ENCODE results near the gene SERTM1.

Gene SERTM1

DNA sequence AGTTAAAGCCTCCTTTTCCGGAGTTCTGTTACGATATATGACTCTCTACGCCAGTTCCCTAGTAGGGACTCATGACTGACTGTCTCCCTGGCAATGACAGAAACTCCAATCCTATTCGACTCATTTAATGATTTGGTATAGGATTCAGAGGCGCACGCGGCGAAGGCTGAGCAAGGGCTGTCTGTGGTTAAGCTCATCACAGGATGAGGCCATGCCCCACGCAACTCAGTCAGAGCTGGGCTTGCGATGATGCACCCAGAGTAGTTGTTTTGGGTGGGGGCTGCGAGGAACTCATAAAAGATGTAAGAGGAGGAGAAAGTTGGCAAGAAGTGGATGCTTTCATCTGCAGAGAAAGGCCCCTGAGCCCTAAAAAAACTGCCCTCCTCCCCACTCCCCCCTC is 468 bp upstream of the SERTM1 start:
- no peak overlapping the region for H3K9ac ChIP-seq (ENCODE audit: low read length)
- H2AFZ ChIP-seq (ENCODE audit: low read depth, low read length, severe bottlenecking): no peak overlapping the region
- no peaks in the 10 kb centered on the region for H3K9me2 ChIP-seq (replicated peaks; ENCODE audit: insufficient read depth, low read length)
- H3K27me3 ChIP-seq (ENCODE audit: low read length): no peaks in the 10 kb centered on the region
- no peaks in the 10 kb centered on the region; the same call in 1 of the 2 replicates for H3K9me3 ChIP-seq (ENCODE audit: insufficient read depth, low read length)
- H3F3A ChIP-seq (ENCODE audit: insufficient read depth): no peaks in the 10 kb centered on the region
- H4K20me1 ChIP-seq (ENCODE audit: low read depth, low read length): no peaks in the 10 kb centered on the region
- no peaks in the 10 kb centered on the region for H3K79me2 ChIP-seq (ENCODE audit: insufficient read depth, low read length)
- no peak overlapping the region for H3K27ac ChIP-seq (ENCODE audit: low read depth, low read length)
- TF ChIP-seq EZH2phosphoT487 (conservative IDR thresholded peaks at IDR 0.05; ENCODE audit: low read length): no peak
- TF ChIP-seq, protein P1, sequence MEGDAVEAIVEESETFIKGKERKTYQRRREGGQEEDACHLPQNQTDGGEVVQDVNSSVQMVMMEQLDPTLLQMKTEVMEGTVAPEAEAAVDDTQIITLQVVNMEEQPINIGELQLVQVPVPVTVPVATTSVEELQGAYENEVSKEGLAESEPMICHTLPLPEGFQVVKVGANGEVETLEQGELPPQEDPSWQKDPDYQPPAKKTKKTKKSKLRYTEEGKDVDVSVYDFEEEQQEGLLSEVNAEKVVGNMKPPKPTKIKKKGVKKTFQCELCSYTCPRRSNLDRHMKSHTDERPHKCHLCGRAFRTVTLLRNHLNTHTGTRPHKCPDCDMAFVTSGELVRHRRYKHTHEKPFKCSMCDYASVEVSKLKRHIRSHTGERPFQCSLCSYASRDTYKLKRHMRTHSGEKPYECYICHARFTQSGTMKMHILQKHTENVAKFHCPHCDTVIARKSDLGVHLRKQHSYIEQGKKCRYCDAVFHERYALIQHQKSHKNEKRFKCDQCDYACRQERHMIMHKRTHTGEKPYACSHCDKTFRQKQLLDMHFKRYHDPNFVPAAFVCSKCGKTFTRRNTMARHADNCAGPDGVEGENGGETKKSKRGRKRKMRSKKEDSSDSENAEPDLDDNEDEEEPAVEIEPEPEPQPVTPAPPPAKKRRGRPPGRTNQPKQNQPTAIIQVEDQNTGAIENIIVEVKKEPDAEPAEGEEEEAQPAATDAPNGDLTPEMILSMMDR (IDR thresholded peaks at IDR 0.05; ENCODE audit: insufficient read depth, low read length, poor library complexity, severe bottlenecking): no peak
- no peak overlapping the region for H3K4me2 ChIP-seq (ENCODE audit: low read depth, low read length, poor library complexity, severe bottlenecking)
- H3K4me3 ChIP-seq (ENCODE audit: insufficient read depth, low read length, poor library complexity, severe bottlenecking): no peak overlapping the region
- H3K36me3 ChIP-seq (ENCODE audit: low read length): no peaks in the 10 kb centered on the region

DNA sequence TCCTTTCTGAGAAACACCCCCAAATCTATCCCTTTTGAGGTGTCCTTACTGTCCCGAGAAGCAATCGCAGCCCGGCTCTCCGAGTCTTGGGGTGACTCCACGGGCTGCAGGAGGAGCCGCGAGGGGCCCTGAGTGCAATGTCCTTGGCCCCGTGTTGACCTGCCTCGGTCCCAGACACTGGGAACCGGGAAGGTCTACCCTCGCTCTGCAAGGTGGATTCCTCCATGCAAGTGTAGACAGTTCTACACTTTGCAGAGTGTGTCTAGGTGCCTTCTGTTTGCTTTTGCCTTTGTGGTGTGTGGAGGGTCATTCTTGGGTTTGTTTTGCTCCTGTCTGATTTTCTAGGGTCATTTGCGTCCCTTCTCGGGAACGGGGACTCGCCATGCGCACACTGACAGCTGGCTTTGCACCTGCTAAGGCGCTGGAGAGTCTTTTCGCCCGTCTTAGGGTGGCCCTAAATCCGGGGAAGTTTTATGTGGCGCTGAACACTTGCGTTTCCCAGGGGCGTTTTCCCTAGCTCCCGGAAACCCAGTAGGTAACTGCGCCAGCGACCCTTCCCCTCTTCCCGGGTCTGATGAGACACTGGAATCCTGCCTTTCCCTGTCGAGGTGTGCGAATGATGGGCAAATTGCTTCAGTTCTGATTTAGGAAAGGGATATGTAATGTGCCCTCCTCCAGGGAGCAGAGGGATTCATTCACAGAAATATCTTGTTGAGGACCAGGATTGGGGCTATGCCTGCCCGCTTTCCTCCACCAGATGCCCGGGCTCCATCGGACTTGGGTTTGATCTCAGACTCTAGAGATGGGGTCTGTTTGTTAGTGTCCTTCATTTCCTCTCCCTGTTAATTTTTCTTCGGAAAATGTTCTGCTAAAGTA is 755 bp downstream of the SERTM1 start:
- Histone ChIP-seq H3K36me3 (ENCODE audit: low read length) (no peaks in the 10 kb centered on the region), H3F3A (ENCODE audit: insufficient read depth) (no peaks in the 10 kb centered on the region), H3K79me2 (ENCODE audit: insufficient read depth, low read length) (no peaks in the 10 kb centered on the region), H3K9me3 (ENCODE audit: insufficient read depth, low read length) (no peaks in the 10 kb centered on the region; the same call in 1 of the 2 replicates), H3K4me2 (ENCODE audit: low read depth, low read length, poor library complexity, severe bottlenecking) (no peak overlapping the region), H3K9ac (ENCODE audit: low read length) (no peak overlapping the region), H4K20me1 (ENCODE audit: low read depth, low read length) (no peaks in the 10 kb centered on the region), H2AFZ (ENCODE audit: low read depth, low read length, severe bottlenecking) (no peak overlapping the region), H3K4me3 (ENCODE audit: insufficient read depth, low read length, poor library complexity, severe bottlenecking) (no peak overlapping the region), H3K9me2 (replicated peaks; ENCODE audit: insufficient read depth, low read length) (no peaks in the 10 kb centered on the region), H3K27me3 (ENCODE audit: low read length) (no peaks in the 10 kb centered on the region), H3K27ac (ENCODE audit: low read depth, low read length) (no peak overlapping the region)
- TF ChIP-seq, protein P1 (IDR thresholded peaks at IDR 0.05; ENCODE audit: insufficient read depth, low read length, poor library complexity, severe bottlenecking): no peak
- no peak for TF ChIP-seq EZH2phosphoT487 (conservative IDR thresholded peaks at IDR 0.05; ENCODE audit: low read length)

DNA sequence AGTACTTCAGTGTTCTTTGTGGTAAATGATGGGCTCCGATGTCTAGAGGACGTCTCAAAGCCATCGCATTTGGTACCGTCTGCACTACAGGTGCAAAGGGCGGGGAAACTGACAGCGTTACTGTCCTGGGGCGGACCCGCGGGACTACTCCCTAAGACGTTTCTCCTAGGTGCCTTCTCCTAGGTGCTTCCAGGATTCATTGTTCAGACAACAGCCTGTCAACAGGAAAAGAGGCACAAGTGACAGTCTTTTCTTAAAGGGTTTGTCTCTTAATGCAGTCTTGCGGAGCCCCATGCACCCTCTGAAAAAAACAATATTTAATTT is 1.4 kb downstream of the SERTM1 start:
- H3K79me2 ChIP-seq (ENCODE audit: insufficient read depth, low read length): no peaks in the 10 kb centered on the region
- no peak overlapping the region for H3K9ac ChIP-seq (ENCODE audit: low read length)
- TF ChIP-seq, protein P1 (IDR thresholded peaks at IDR 0.05; ENCODE audit: insufficient read depth, low read length, poor library complexity, severe bottlenecking): no peak
- no peak for TF ChIP-seq EZH2phosphoT487 (conservative IDR thresholded peaks at IDR 0.05; ENCODE audit: low read length)
- H3K9me3 ChIP-seq (ENCODE audit: insufficient read depth, low read length): no peaks in the 10 kb centered on the region
- H3K27ac ChIP-seq (ENCODE audit: low read depth, low read length): no peak overlapping the region
- no peaks in the 10 kb centered on the region for H3K27me3 ChIP-seq (ENCODE audit: low read length)
- H3K4me2 ChIP-seq (ENCODE audit: low read depth, low read length, poor library complexity, severe bottlenecking): no peak overlapping the region
- no peaks in the 10 kb centered on the region for H3K9me2 ChIP-seq (replicated peaks; ENCODE audit: insufficient read depth, low read length)
- H4K20me1 ChIP-seq (ENCODE audit: low read depth, low read length): no peaks in the 10 kb centered on the region
- H3K36me3 ChIP-seq (ENCODE audit: low read length): no peaks in the 10 kb centered on the region
- no peak overlapping the region for H3K4me3 ChIP-seq (ENCODE audit: insufficient read depth, low read length, poor library complexity, severe bottlenecking)
- H2AFZ ChIP-seq (ENCODE audit: low read depth, low read length, severe bottlenecking): no peak overlapping the region
- H3F3A ChIP-seq (ENCODE audit: insufficient read depth): no peaks in the 10 kb centered on the region
